Limb (tissue), 2 donors: ENCODE results near the gene DNAJC21.
A peak's percentile ranks its signal among the peaks of the same experiment; 100 is the strongest.

ENCODE experiments used
- DNase-seq, 2 donors: peaks; one replicate each; pipeline ENCODE4 v3.0.0-alpha.2; 2016; ENCODE audit errors: extremely low spot score in 2 of 2

The DNAJC21 gene

DNA sequence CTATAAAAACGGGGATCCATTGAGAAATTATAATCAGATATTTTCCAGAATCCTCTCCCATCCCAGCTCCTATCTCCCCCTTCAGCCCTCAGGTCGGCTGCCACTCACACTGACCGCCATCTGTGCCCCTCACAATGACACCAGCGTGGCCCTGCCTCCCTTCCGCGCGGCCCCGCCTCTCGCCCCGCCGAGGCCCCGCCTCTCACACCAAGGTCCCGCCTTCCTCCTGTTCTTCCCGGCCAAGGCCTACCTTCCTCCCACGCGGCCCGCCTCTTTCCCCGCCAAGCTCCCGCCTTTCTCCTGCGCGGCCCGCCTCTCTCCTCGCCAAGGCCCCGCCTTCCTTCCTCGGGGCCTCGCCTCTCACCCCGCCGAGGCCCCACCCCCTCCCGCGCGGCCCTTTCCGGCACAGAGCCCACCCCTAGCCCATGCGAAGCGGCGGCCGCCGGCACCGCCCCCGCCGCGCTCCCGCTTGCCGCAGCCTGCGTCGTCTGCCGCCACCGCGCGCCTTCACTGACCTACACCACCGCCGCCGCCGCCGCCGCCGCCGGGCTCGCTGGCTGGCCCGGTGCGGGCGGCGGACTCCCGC, at the start of gene DNAJC21:
Gene DNAJC21 (plus strand): TSS at position 426 of the 586 bp plus-strand sequence. CDS start 261 bp downstream, outside the sequence.
- peak; percentile 98 for DNase-seq

GRCh38 chr5:34881246-34881645, 48.1 kb upstream of the DNAJC21 start:
- DNase-seq: no peak

DNA sequence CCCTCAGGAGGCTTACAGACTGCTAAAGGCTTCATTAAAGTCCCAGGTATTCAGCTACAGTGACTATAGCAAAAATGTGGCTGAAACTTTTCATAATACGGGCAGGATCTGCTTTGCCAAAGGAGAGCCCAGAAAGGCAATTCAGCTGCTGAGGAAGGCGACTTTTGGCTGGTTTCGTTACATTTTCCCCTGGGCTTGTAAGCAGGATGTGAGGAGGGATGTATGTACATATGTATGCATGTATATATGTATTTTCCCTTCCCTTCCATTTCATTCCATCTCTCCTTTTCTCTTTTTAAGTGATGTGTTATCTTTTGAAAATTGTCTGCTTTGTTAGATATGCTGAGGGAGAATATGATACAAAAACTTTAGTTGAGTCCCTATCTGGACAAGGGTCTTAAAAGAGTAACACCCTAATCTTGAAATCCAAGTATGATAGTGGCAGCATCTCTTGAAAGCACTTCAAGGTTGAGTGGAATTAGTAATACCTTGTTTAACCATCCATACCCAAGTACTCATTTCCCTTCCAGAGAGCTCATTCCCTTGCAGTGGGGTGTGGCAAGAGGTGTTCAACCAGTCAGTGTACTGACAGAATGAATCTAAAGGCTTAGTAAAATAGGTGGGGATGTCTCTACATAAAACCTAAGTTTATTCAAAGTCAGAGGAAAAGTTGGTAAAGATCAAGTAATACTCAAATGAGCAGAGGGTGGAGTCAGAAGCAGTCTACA, 42.8 kb upstream of the DNAJC21 start:
- no peak for DNase-seq

GRCh38 chr5:34889394-34889793, 40.0 kb upstream of the DNAJC21 start:
- DNase-seq: no peak

GRCh38 chr5:34891981-34892380, 37.4 kb upstream of the DNAJC21 start:
- DNase-seq: peak; percentile 51 to 89

DNA sequence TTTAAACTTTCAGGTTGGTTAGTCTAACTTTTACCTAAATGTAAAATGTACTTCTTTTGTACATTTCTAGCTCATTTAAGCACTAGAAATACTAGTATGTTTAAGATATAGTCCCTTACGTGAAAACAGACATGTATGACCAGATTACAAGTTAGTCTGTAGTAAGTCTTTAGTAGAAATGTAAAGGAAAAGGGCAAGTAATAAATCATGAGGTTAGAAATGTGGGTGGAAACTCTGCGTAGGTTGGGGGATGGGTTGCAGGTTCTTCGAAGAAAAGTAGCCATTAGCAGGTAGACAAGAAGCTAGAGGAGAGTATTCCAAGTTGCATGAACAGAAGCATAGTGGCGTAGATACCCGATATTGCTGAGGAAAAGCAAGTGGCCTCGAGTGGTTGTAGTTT, 36.9 kb upstream of the DNAJC21 start:
- DNase-seq: no peak

GRCh38 chr5:34894716-34895115, 34.6 kb upstream of the DNAJC21 start:
- DNase-seq: no peak

DNA sequence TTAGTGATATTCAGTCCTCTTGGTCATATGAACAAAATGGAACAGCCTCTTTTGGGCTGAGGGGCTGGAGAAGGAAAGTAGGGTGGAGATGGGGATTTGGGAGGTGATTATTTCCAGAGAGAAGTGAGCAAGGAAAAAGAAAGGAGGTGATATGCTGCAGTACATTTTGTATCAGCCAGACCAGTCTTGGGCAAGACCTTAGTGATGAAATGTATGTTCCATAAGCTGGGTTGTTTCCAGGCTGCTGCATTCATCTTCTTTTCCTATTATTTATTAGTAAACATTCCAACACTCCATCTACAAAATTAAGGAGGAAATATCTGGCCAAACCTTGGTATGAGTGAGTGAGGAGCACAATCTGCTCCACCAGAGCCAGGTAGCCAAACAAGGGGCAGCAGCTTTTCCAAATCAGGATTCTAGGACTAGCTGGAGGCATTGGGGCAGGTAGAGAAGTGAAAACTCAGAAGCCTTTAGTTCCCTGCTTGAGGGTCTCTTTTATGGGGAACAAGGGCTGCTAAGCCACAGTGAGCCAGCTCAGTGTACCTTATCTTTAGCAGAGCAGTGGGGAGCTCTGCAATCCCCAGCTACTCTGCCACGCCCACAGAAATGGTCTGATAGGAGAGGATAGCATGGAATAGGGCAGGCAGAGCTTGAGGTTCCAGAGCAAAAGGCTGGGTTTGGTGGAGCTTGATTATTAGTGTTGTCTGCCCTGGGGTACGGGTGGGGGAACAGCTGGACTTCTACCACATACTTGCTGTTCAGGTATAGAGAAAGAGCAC, 33.5 kb upstream of the DNAJC21 start:
- DNase-seq: no peak

- no peak for DNase-seq
These were observed 31.7 kb upstream of the DNAJC21 start for GRCh38 chr5:34897646-34898045.

DNA sequence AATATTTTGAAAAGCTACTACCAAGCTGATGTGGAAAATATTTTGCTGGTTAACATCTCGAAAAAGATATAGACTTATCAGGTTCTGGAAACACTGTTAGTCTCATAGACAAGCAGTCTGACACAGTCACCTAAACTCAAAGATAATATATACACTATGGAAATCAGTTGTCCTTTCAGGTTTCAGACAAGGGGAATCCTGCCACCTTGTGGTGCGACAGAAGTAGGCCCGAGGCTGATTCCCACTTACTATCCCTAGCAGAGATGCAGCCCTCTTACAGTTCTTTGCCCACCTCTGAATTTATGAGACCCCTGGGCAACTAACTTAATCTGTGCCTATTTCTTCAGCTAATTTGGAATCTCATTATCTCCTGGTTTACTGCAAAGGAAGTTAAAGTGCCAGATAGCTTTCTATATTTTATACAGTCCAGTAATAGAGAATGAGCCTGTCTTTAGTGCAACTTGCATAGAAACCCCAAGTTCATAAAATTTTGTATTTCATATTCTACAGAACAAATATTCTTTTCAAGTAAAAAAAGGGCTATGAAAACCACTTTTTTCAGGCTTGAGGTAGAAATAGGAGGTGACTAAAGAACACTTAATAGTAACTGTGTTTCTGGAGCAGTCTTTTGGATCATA, 31.0 kb upstream of the DNAJC21 start:
- peak; percentile 83 to 87 for DNase-seq

GRCh38 chr5:34899066-34899465, 30.3 kb upstream of the DNAJC21 start:
- DNase-seq: no peak

GRCh38 chr5:34900652-34901051, 28.7 kb upstream of the DNAJC21 start:
- no peak for DNase-seq

DNA sequence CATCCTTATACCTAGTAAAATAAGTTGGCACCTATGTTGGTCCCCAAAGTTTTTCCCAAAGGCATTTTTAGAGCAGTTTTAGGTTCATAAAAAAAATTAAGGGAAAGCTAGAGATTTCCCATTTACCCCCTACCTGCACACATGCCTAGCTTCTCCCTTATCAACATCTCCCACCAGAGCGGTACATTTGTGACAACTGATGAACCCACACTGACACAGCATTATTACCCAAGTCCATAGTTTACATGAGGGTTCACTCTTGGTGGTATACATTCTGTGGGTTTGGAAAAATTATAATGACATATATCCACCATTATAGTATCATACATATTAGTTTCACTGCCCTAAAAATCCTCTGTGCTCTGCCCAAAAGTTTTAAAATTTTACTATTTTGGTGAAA, 26.1 kb upstream of the DNAJC21 start:
- DNase-seq: no peak

DNA sequence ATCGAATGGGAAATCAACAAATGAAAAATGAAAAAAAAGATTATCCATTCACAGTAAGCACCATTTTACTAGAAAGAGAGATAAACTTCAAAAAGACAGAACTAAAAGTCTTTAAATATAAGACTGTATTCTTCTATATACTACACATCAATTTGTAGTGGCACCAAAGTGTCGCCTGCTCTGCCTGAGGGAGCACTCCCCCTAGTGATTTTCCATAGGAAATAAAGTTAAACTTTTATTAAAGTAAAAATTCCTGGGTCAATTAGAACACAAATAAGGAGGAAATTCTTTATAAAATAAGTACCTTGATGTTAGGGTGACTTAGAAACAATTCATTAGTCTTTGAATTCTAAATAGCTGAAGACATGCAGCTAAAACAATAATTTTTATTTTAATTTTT, 23.8 kb upstream of the DNAJC21 start:
- no peak for DNase-seq

- no peak for DNase-seq
These were observed 16.3 kb upstream of the DNAJC21 start for GRCh38 chr5:34913072-34913471.

DNA sequence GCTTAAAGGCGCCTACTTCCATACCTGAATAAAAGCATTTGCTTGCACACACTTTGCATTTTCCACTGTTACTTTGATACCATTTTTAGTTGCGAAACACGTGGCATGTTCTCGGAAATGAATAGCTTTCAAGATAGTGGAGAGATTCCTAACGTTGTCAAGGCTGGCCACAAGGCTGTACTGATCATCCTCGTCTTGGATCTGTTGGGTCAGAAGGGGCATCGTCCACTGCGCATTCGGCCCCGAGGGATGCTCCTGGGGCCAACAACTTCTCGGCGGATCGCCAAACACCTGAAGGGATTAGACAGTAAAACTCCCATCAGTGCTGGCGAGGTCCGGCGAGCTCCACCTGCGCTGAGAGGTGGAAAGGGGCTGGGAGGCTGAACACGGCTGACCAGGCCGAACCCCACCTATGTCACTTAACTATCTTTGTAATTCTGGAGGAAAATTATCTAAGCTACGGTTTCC, 14.7 kb upstream of the DNAJC21 start:
- DNase-seq: peak in 1 of 2 donors; percentile 51

- peak; percentile 97 to 98 for DNase-seq
These were observed 14.1 kb upstream of the DNAJC21 start, which contains the start of the genes BRIX1 and RAD1 for GRCh38 chr5:34915139-34915855. Gene BRIX1 (plus strand): TSS chr5:34915711. CDS start chr5:34915739, 28 bp downstream. Gene RAD1 (minus strand): TSS chr5:34915504. CDS start chr5:34914892, 612 bp downstream.

GRCh38 chr5:34915856-34916192, 13.5 kb upstream of the DNAJC21 start:
- DNase-seq: no peak

GRCh38 chr5:34916518-34916917, 12.8 kb upstream of the DNAJC21 start:
- no peak for DNase-seq

DNA sequence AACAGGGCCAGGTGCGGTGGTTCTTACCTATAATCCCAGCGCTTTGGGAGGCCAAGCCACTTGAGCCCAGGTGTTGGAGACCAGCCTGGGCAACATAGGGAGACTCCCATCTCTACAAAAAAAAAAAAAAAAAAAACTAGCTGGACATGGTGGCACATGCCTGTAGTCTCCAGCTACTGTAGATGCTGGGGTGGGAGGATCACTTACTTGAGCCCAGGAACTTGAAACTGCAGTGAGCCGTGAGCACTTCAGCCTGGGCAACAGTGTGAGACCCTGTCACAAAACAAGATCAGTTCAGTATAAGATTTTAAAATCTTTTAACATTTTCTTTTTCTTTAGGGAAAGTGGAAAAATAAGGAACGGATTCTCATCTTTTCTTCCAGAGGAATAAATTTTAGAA, 11.3 kb upstream of the DNAJC21 start:
- no peak for DNase-seq

- no peak for DNase-seq
These were observed 10.3 kb upstream of the DNAJC21 start for GRCh38 chr5:34919077-34919476.
